Right lobe of liver (tissue), 6 donors: ENCODE measurements around the gene ZBTB22. TPM values are rescaled to one million over a fixed set of nuclear protein-coding genes. Genes with fewer than 3 reads are reported as not detected.

Experiments
- ATAC-seq, 4 donors: fragments of 200-7000 bp; cut with Tn5 transposase; one replicate each; pipeline ENCODE4 v1.9.1; 2020; ENCODE audit warnings: mild to moderate bottlenecking in 4 of 4, moderate library complexity in 4 of 4
- DNase-seq, 3 donors: peaks; one replicate each; pipeline ENCODE4 v3.0.0-alpha.2; 2020
- H3K27ac ChIP-seq, 3 donors: fragments of 200-600 bp; one replicate each; pipeline ENCODE4 v1.8.0; 2022
- H3K27me3 ChIP-seq, 2 donors: fragments of 200-600 bp; one replicate each; pipeline ENCODE4 v1.8.0; 2022
- H3K36me3 ChIP-seq, 4 donors: fragments of 200-600 bp; sonication (generic) in 1 of 4; one replicate each; pipeline versions ENCODE4 v1.5.1 to v1.8.0; 2017 to 2022; ENCODE audit warnings: control low read depth in 1 of 4
- H3K4me1 ChIP-seq, 4 donors: fragments of 200-600 bp; sonication (generic) in 1 of 4; one replicate each; pipeline versions ENCODE4 v1.5.1 to v1.8.0; 2017 to 2022; ENCODE audit warnings: control low read depth in 1 of 4
- H3K4me3 ChIP-seq, 3 donors: fragments of 200-600 bp; one replicate each; pipeline ENCODE4 v1.8.0; 2022
- H3K9me3 ChIP-seq, 4 donors: fragments of 200-600 bp; sonication (generic) in 1 of 4; one replicate each; pipeline versions ENCODE4 v1.5.1 to v1.8.0; 2017 to 2022; ENCODE audit warnings: control low read depth in 1 of 4
- POLR2A ChIP-seq: fragments of 450-650 bp; IDR thresholded peaks from one replicate; pipeline ENCODE4 v1.6.1; 2017; ENCODE audit warnings: antibody characterized with exemption, mild to moderate bottlenecking
- WGBS: methylation state at CpG from one replicate; pipeline ENCODE4 v1.1.6; 2018; ENCODE audit warnings: low coverage, low lambda C conversion rate; ENCODE audit not compliant: insufficient coverage; ENCODE audit errors: missing lambda C conversion rate; 5-methylcytosine and 5-hydroxymethylcytosine counted together
- intact Hi-C, 2 donors: fragments of 100-400 bp; cut with DNase I; formaldehyde crosslinking; loops; one replicate each; pipeline versions ENCODE4 v1.11.2 to v1.14.1; 2022
- total RNA-seq, 6 experiments: library from RNA; depleted of rRNA in 2 of 6; stranded (reverse); fragments of >200 nt in 2 of 6; fragmentation: NEBNext Ultra II Directional in 3 of 6; extraction: Animal tissue kit (Norgen Biotek cat#: 25700) in 3 of 6; gene quantifications; one replicate each; pipeline versions ENCODE4 v1.1.0 to v1.2.4, GENCODE V29; 2016 to 2023
- TF ChIP-seq, protein P1 (sequence below), 4 donors: fragments of 200-600 bp in 3 of 4; fragments of 450-650 bp in 1 of 4; IDR thresholded peaks; one replicate each; pipeline versions ENCODE4 v1.5.1 to v1.8.0; 2016 to 2022; ENCODE audit warnings: antibody characterized with exemption in 4 of 4, mild to moderate bottlenecking in 2 of 4
- donor health status: DM: no; HTN: yes; CAD: no.
- donor health status: DM: no; HTN: no; CAD: no.
- donor health status: DM: no; HTN: no; CAD: no.
- donor health status: DM: no; HTN: yes; CAD: no.
- donor health status: DM: no; HTN: yes; CAD: no.

ZBTB22 gene
- total RNA-seq, 6 experiments from 2014 or later = 2.9 to 6.8 (median 4.9) TPM

DNA sequence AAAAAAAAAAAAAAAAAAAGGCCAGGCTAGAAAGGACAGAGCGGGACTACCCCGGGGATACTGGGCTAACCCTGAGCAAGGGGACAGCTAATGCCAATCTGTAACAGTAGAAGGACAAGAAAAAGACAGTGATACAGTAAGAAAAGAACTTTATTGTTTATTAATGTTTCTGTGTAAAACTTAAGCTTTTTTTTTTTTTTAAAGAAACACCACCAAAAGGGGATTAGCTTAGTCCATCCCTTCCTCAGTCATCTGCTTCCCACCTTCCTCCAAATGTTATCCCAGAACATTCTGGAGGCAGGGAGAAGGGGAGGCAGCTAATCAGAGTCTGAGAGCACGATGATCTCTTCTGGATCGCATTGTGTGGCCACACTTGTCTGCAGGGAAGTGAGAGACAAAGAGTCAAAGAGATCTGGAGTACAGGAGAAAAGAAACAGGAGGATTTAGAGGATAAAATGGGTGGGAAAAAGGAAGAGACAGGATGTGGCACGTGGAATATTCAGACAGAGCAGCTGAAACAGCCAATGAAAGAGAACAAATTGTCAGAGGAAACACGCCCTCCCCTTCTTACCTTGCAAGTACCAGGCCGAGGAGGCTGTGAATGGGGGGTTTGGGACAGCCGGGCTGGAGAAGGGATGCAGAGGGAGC lies 1.0 kb upstream of the ZBTB22 start:
- H3K4me1 ChIP-seq = peaks cover 0 to 53% (median 12%) of the 10 kb centered on the region in 4 donors
- no peaks in the 10 kb centered on the region for H3K9me3 ChIP-seq
- no peak for ATAC-seq
- peak overlapping the region; percentile 60 to 66 (median 63) for H3K27ac ChIP-seq
- TF ChIP-seq POLR2A = no peak
- TF ChIP-seq, protein P1, sequence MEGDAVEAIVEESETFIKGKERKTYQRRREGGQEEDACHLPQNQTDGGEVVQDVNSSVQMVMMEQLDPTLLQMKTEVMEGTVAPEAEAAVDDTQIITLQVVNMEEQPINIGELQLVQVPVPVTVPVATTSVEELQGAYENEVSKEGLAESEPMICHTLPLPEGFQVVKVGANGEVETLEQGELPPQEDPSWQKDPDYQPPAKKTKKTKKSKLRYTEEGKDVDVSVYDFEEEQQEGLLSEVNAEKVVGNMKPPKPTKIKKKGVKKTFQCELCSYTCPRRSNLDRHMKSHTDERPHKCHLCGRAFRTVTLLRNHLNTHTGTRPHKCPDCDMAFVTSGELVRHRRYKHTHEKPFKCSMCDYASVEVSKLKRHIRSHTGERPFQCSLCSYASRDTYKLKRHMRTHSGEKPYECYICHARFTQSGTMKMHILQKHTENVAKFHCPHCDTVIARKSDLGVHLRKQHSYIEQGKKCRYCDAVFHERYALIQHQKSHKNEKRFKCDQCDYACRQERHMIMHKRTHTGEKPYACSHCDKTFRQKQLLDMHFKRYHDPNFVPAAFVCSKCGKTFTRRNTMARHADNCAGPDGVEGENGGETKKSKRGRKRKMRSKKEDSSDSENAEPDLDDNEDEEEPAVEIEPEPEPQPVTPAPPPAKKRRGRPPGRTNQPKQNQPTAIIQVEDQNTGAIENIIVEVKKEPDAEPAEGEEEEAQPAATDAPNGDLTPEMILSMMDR (IDR thresholded peaks at IDR 0.05) = no peak
- DNase-seq = no peak
- peaks cover 0 to 24% (median 6%) of the 10 kb centered on the region in 4 donors for H3K36me3 ChIP-seq
- 58% methylated on average over 7 of the region's 8 CpGs for WGBS
- H3K27me3 ChIP-seq = no peaks in the 10 kb centered on the region
- intact Hi-C loops = no loop called here
- peak overlapping the region; percentile 49 to 52 (median 51) for H3K4me3 ChIP-seq

DNA sequence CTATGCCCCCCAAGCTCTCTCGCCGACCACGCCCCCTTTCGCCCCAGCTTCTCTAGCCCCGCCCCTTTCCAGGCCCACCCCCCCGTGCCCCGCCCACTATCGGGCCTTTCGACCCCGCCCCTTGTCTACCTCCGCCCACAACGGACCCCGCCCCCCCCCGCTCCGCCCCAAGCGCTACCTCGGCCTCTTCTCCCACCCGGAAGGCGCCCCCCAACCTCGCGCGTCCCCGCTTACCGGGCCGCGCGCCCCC lies 200 bp downstream of the ZBTB22 start:
- H3K36me3 ChIP-seq = peaks cover 0 to 24% (median 6%) of the 10 kb centered on the region in 4 donors
- intact Hi-C loops = no loop called here
- ATAC-seq (peak in 3 of 4 donors; percentile 0 to 3 (median 1)), DNase-seq (no peak)
- no peaks in the 10 kb centered on the region for H3K9me3 ChIP-seq
- peaks cover 0 to 55% (median 12%) of the 10 kb centered on the region in 4 donors for H3K4me1 ChIP-seq
- whole genome bisulfite sequencing = 2% methylated on average over 24 of the region's 27 CpGs
- no peaks in the 10 kb centered on the region for H3K27me3 ChIP-seq
- TF ChIP-seq, protein P1 (IDR thresholded peaks at IDR 0.05) = no peak
- no peak for TF ChIP-seq POLR2A
- H3K4me3 ChIP-seq = peak overlapping the region; percentile 49 to 52 (median 51)
- H3K27ac ChIP-seq = peak overlapping the region; percentile 60 to 66 (median 63)

DNA sequence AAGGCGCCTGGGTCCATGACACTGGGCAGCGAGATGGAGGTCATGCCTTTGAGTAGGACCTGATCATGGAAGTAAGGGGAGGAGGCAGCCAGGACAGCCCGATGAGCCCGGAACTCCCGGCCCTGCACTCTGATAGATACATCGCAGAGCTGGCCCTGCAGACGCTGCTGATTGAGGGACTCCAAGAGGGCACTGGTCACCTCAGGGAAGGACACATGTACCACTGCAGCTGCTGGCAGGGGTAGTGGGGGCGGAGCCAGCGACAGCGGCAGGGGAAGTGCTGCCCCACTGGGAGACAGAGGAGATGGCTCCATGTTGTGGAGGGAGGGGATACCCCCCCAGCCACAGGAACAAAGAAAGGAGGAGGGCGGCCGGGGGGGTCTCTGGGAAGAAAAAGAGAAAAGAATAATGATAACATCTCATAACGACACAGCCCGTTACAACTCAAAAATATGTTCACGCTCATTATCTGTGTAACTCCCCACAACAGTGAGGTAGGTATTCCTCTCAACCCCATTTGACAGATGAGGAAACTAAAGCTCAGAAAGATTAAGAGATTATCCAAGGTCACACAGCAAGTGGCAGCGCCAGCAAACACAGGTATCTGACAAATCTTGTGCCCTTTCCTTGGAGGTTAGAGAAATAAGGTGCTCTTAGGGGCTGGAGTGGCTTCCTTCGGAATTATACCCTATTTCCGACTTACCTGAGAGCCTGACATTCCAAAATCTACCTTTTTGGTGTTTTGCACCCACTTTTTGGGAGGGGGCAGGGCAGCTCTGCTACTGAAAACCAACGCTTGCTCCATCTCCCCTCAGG lies 733 bp downstream of the ZBTB22 start:
- DNase-seq = peak in 2 of 3 donors; percentile 33 to 60
- intact Hi-C loops = no loop called here
- peaks cover 0 to 58% (median 10%) of the 10 kb centered on the region in 4 donors for H3K4me1 ChIP-seq

GRCh38 chr6:33315793-33316602 lies 1.5 kb downstream of the ZBTB22 start:
- Histone ChIP-seq H3K27ac (no peak overlapping the region), H3K4me3 (no peak overlapping the region), H3K4me1 (peaks cover 0 to 53% (median 6%) of the 10 kb centered on the region in 4 donors), H3K9me3 (no peaks in the 10 kb centered on the region), H3K27me3 (no peaks in the 10 kb centered on the region), H3K36me3 (peaks cover 0 to 22% (median 5%) of the 10 kb centered on the region in 4 donors)
- intact Hi-C loops = no loop called here
- ATAC-seq = no peak
- WGBS = 93% methylated on average over 2 of the region's 17 CpGs
- TF ChIP-seq, protein P1 (IDR thresholded peaks at IDR 0.05) = no peak
- no peak for TF ChIP-seq POLR2A
- DNase-seq = no peak

More for the DNA sequence above, 733 bp downstream of the ZBTB22 start:
- 70% methylated on average over 16 of the region's 19 CpGs for WGBS
- ATAC-seq = no peak
- H3K36me3 ChIP-seq = peaks cover 0 to 24% (median 6%) of the 10 kb centered on the region in 4 donors
- peak overlapping the region in 2 of 3 donors; percentile 51 to 52 for H3K4me3 ChIP-seq
- H3K27ac ChIP-seq = no peak overlapping the region
- TF ChIP-seq, protein P1 (IDR thresholded peaks at IDR 0.05) = no peak
- TF ChIP-seq POLR2A = no peak
- H3K27me3 ChIP-seq = no peaks in the 10 kb centered on the region
- H3K9me3 ChIP-seq = no peaks in the 10 kb centered on the region
